Measurements from ENCODE around the gene MYBPC3.

DNA sequence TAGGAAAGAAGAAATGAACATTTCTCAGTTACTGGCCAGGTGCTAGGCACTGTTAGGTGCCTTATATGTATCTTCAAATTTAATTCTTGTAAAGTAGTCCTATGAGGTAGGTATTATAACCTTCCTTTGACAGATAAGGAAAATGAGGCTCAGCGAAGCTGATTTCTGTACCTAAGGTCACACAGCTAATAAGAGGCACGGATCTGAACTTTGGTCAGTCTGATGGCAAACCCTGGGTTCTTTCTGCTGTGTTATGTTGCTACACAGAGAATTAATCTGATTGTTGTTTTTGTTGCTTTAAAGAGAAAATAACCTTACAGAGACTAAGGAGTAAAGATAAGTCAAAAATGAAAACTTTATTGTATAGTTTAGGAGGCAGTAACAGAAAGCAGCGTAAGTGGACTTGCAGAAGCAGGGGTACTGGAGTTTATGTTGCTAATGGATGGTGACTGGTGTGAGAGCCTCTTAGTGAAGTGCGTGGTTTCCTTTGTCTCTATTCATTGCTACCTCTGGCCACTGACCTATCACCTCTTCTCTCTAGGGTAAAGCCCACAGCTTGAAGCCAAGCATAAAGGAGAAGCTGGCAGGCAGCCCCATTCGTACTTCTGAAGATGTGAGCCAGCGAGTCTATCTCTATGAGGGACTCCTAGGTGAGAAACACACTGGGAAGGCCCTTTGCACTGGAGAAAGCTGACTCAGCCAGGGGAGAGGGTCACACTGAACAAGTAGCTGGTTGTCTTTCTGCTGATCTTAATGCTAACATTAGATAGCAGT lies 44.3 kb downstream of the MYBPC3 start:
- no peak for TF ChIP-seq POLR2AphosphoS5 (IDR thresholded peaks at IDR 0.05; ENCODE audit: borderline replicate concordance, low read depth, low read length)
- TF ChIP-seq FOXP2 (optimal IDR thresholded peaks at IDR 0.05; ENCODE audit: control extremely low read depth, extremely low read length, insufficient read depth) = no peak
- TF ChIP-seq EZH2 (IDR thresholded peaks at IDR 0.05) = no peak
